GM08714 (cell line): ENCODE measurements around the gene EVI5.

Source experiments
- H3K4me3 ChIP-seq: fragments of 200-500 bp; sonication (Bioruptor generic); 2 replicates; pipeline ENCODE4 v1.5.1; 2014; ENCODE audit warnings: mild to moderate bottlenecking, low read length, inconsistent platforms
- ZNF274 ChIP-seq: IDR thresholded peaks from 2 replicates; pipeline ENCODE4 v1.6.1; 2012; ENCODE audit warnings: mild to moderate bottlenecking, low read depth, low read length

The EVI5 gene

DNA sequence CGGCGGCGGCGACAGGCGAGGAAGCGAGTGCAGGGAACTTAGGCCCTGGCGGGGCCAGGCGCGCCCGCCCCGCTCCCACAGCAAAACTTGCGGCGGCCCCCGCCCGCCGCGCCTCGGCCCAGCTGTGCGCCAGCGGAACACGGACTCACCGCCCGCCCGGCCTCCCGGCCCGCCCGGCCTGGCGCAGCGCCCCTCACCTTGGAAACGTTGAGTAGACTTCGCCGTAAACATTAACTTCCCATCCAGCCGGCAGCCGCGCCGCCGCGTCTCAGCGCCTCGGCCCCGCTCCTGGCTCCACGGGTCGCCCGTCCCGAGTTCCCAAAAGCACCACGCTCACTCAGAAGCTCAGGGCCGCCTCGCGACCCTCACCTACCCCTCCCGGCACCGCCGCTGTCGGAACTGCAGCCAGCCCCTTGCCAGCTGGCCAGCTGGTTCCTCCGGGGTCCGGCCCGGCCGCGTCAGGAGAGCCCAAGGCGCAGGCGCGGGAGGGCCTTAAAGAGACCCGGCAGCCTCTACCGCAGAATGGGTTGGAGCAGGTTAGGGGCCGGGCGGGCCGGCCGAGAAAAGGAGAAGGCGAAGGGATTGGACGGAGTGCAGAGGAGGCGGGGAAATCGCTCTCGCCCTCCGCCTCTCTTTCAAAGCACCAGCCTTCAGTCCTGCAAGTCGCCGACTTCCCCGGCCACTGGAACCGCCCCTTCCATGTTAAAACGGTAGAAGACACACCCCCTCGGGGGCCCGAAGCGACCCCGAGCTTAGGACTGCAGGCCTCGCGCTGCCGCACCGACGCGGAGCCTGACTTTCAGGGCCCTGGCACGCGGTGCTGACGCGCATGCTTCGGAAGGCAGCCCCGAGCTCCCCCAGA is at the start of gene EVI5:
EVI5 (minus strand) TSS at position 470 of the 862 bp plus-strand sequence. CDS start 48,562 bp downstream, outside the sequence.
- H3K4me3 ChIP-seq: peak within 1 kb of the TSS; percentile 62
- TF ChIP-seq ZNF274: no peak

DNA sequence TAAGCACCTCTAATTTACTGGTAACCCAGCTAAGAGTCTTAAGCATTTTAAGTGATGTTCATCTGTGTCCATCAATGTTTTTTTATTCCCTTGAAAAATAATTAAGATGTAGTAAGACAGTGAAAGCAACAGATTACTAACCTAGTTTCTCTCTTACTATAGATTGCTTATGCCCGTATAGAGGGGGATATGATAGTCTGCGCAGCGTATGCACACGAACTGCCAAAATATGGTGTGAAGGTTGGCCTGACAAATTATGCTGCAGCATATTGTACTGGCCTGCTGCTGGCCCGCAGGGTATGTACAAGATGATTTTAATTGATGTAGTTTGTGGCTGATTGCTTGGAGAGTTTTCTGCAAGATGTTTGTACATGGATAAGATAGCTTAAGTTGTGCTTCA is 49.7 kb upstream of the EVI5 start:
- TF ChIP-seq ZNF274: no peak
- H3K4me3 ChIP-seq: peak overlapping the region; percentile 23

DNA sequence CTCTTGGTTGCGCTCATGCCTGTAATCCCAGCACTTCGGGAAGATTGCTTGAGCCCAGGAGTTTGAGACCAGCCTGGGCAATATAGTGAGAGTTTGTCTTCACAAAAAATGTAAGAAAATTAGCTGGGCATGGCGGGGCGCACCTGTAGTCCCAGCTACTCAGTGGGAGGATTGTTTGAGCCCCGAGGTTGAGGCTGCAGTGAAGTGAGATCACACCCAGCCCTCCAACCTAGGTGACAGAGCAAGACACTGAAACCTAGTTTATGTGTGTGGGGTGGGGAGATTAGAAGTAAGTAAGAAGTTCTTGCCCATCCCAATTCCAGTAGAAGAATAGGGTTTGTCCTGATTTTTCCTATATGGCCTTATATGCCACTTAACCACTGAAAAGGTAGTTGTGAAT is 48.9 kb upstream of the EVI5 start:
- TF ChIP-seq ZNF274: no peak
- H3K4me3 ChIP-seq: peak overlapping the region; percentile 95

DNA sequence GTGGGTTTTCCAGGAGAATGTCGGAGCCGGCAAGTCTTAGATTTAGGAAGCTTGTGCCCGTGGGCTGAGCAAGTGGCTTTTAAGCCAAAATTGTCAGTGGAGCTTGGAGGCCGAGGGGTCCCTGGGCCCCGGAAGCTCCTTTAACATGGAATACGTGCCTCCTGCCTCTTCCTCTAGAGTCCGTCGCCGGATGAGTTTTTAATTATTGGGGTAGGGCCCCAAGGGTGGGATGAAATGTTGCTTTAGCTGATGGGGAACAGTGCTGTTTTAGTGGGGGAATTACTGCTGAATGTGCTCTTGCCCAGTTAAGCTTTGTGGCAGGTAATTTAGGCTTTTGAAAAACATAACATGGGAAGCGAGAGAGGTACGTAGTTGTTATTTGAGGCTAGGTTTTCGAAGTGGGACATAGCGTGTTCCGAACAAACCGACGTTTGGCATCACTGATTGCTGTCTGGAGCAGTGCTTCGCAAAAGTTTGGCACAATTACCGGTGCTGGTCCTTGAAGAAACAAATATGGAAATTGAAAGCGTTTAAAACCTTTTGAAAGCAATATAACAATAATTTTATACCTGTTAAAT is 47.7 kb upstream of the EVI5 start:
- TF ChIP-seq ZNF274: no peak
- H3K4me3 ChIP-seq: peak overlapping the region; percentile 95

DNA sequence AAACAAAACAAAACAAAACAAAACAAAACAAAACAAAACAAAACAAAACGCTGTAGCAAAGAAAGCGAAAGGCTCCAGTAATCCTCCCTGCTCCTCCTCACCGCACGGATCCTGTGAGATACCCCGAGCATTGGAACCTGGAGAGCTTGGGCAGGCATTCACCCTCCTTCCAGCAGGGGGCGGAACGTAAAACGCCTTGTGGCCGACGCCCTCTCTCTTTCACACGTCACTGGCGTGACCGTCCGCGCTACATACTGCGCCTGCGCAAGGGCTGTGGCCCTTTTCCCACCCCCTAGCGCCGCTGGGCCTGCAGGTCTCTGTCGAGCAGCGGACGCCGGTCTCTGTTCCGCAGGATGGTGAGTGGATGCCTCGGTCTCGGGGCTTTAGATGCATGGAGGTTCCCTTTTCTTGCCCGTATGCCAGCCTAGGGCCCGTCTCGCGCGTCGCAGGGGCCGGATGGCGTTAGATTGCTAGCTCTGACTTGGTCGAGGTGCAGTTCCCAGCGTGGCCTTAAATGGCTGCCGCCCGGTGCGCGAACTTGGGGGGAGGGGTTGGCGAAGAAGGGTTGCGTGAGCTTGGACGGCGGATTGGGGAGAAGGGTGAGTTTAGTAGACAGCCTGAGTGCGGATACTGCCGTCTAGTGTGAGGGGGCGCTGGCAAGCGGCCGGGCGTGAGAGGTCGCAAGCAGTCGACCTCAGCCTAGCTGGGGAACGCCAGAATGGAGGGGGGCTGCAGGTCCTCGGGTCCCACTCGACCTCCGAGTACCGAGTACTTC is 47.0 kb upstream of the EVI5 start, which contains the start of gene RPL5:
RPL5 (plus strand) TSS at position 279 of the 775 bp plus-strand sequence; CDS start at position 354, 75 bp downstream.
- no peak for TF ChIP-seq ZNF274
- H3K4me3 ChIP-seq: peak within 1 kb of the TSS; percentile 95

DNA sequence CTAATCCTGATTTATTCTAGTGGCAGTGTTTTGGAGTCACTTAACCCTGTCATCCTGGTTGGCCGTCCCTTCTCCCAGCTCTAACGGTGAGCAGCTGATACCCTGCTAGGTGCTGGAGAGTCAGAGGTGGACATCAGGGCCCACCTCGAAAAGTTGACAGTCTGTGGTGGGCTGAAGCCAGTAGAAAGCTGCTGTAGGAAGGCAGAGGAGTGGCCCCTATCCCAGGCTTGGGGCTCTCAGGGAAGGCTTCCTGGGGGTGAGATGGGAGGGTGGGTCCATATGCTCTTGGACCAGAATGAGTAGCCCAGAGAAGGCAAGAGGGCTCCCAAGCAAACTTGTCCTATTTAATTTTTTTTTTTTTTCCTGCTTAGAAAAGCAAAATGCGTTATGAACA is 46.5 kb upstream of the EVI5 start:
- TF ChIP-seq ZNF274: no peak
- no peak overlapping the region for H3K4me3 ChIP-seq

DNA sequence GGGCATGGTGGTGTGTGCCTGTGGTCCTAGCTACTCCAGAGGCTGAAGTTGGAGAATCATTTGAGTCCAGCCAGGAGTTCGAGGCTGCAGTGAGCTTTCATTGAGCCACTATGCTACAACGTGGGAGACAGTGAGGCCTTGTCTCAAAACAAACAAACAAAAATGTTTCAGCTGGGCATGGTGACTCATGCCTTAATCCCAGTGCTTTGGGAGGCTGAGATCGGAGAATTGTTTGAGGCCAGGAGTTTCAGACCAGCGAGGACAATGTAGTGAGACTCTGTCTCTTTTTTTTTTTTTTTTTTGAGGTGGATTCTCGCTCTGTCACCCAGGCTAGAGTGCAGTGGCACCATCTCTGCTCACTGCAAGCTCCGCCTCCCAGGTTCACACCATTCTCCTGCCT is 41.9 kb upstream of the EVI5 start:
- no peak for TF ChIP-seq ZNF274
- H3K4me3 ChIP-seq: no peak overlapping the region

DNA sequence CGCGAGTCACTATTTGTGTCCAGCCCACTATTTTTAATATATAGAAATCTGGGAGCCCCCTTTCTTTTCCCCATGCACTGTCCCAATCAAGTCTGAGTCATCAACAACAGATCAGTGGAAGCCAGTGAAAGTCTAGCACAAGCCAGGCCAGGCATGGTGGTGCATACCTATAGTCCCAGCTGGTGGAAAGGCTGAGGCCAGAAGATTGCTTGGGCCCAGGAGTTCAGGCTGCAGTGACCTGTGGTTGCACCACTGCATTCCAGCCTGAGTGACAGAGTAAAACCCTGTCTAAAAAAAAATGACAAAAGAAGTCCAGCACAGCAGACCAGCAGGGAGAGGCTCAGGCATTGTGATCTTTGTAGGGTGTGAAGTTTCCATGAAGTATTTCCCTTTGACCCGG is 38.0 kb upstream of the EVI5 start:
- no peak for TF ChIP-seq ZNF274
- H3K4me3 ChIP-seq: no peak overlapping the region

DNA sequence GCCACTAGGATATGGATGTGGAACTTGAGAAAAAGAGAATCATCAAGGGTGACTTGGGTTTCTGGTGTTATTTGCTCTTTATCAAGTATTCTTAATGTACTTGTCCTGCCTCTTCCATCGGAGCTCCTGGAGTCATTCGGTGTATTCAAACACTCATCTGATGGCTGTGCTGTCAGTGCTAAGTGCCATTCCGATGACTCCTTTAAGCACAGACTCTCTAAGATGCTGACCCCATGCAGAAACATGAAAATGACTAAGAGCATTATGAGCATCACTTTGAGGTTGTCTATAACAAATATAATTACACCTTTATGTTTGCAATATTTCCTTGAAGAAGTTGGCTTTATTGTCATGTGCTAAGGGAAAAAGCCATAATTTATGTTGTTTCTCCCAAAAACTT is 35.6 kb upstream of the EVI5 start:
- no peak for TF ChIP-seq ZNF274
- no peak overlapping the region for H3K4me3 ChIP-seq

DNA sequence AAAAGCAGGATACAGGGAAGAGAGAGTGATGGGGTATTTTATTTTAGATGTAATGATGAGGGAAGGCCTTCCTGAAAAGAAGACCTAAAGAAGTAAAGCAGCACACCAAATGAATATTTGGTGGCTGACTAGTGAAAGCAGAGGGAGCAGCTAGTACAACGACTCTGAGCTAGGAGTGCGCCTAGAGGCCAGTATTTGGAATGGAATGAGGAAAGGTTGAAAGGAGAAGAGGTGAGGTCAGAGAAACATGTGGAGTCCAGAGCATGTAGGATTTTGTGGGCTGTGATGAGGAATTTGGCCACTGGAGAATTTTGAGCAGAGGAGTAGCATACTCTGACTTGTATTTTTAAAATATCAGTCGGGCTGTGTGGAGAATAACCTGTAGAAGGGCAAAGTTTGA is 35.1 kb upstream of the EVI5 start:
- no peak for TF ChIP-seq ZNF274

DNA sequence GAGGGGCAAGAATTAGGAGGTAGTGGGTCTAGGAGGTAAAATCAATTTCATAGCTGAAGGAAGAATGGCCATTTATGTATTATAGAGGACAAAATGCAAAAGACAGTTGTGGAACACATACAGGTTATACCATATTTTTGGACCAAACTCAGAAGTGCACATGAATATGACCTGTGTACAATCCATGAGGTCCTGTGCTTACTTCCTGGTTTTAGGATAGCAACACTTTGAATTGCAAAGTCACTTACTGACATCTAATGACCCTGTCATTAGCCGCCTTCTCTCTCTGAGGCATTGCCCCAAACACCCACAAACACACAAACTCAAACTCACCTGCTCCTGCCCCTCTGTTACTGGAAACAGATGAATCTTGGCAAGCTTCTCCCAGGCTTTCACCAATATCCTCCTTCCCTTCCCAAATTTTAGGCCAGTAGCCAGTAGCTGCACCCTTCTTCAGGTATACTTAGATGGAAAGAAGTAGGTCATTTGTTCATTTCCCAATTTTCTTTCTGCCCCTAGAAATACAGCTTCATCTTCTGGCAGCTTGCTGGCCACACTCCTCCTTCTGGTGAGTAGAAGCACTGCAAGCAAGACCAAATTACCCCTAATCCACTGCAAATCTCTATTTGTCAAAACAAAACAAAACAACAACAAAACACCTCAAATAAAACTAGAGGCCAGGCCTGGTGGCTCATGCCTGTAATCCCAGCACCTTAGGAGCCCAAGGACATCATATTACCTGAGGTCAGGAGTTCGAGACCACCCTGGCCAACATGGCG is 33.3 kb upstream of the EVI5 start:
- TF ChIP-seq ZNF274: no peak
- no peak overlapping the region for H3K4me3 ChIP-seq

More for the DNA sequence above, 35.1 kb upstream of the EVI5 start:
- no peak overlapping the region for H3K4me3 ChIP-seq

DNA sequence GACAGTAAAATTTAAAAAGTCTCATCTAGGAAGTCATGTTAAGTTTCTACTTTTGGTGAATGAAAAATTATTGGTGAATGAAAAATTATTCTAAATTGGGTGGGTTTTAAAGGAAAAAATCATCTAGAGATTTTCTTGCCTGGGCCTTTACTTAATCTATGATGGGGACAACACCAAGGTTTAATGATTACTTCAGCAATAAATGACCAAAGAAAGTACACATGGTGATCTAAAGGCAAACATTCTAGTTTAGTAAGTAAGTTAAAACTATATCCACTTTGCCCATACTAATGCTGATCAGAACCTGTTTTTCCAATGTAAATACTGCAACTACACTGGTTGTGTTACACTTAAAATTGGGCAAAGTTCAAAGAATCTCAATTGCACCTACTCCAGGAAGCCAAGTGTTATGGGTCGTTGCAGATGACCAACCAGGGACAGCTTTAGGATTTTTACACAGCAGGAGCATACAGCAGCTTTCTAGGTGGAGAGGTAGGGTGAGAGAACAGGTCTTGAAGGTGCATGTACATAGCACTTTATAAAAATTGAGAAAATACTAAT is 32.3 kb upstream of the EVI5 start:
- no peak overlapping the region for H3K4me3 ChIP-seq
- TF ChIP-seq ZNF274: no peak

DNA sequence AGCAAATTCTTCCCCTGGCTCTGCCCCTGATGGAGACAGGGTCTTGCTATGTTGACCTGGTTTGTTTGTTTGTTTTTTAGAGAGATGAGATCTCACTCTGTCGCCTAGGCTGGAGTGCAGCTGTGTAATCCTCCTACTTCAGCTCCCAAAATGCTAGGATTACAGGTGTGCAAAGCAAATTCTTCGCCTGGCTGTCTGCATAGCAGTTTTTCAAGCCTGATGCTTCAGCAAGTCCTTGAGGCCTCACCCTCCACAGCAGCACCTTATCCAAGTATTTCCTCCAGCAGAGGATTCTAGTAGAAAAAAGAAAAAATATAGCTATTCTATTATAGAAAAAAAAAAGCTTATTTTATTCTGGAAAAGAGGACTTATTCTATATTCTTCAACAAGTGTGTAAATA is 31.8 kb upstream of the EVI5 start:
- TF ChIP-seq ZNF274: no peak
- H3K4me3 ChIP-seq: no peak overlapping the region

DNA sequence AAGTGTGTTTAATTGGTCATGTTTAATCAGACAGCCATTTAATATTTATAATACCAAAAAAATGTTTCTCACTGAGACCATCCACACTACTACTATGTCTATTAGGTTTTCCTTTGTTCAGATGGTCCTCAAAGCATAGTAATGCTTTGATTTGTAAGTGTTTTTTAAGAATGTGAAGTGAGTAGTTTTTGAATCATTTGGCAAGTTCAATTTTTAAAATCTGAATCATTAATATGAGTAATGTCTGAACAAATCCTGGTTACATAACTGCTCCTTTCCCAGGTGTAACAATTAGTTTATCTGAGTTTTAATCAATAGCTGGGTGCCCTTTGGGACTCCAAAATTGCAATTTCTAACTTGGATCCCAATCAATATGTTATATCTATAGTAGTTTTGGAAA is 23.5 kb upstream of the EVI5 start:
- no peak overlapping the region for H3K4me3 ChIP-seq
- no peak for TF ChIP-seq ZNF274

DNA sequence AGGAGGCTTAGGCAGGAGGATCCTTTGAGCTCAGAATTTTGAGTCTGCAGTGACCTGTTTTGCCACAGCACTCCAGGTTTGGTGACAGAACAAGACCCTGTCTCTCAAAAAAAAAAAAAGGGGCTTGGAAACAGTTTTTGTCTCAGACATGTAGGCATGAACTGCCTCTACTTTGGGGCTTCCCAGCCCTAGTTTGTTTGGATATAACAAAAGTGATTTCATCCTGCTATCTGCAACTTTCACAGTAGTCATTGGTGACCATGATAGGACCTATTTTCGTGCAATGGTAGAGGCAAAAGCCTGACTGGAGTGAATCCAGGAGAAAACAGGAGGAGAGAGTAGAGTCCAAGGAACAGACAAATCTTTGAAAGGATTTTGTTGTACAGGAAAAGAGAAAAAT is 20.3 kb upstream of the EVI5 start:
- no peak for TF ChIP-seq ZNF274

More for the DNA sequence above, 20.3 kb upstream of the EVI5 start:
- no peak overlapping the region for H3K4me3 ChIP-seq
